SK-N-SH (cell line): ENCODE results near the gene BICC1. TPM values are rescaled to one million over a fixed set of nuclear protein-coding genes. Genes with fewer than 3 reads are reported as not detected.

Experiments used
- CTCF ChIA-PET: fragments of 300-600, 350-600 bp; formaldehyde crosslinking; extraction: SDS; loops from one replicate; lab custom pipeline; 2021; lab: Yijun Ruan, JAX
- POLR2A ChIA-PET: fragments of 350-600 bp; sonication (Branson Sonifier 250); formaldehyde crosslinking; extraction: SDS; loops from one replicate; lab custom pipeline; 2020; ENCODE audit warnings: antibody characterized with exemption, inconsistent platforms; lab: Yijun Ruan, JAX
- DNase-seq: peaks from one replicate; pipeline ENCODE4 v3.0.0; 2012
- H2AFZ ChIP-seq: fragments of 200-600 bp; sonication (generic); 2 replicates; pipeline ENCODE4 v1.8.1; 2016; ENCODE audit warnings: antibody characterized with exemption, mild to moderate bottlenecking, low read depth
- H3F3A ChIP-seq: fragments of 200-600 bp; sonication (generic); replicated peaks from 2 replicates; pipeline ENCODE3; 2016; ENCODE audit warnings: antibody characterized with exemption, mild to moderate bottlenecking; ENCODE audit not compliant: insufficient read depth
- H3K27ac ChIP-seq, 2 experiments: fragments of 200-500 bp in 1 of 2; fragments of 200-600 bp in 1 of 2; sonication (Bioruptor generic) in 1 of 2; sonication (generic), shearing (Covaris generic) in 1 of 2; 2 replicates each; pipeline versions ENCODE4 v1.5.1 to v1.6.1; 2014 to 2016; ENCODE audit warnings: low read depth in 2 of 2, inconsistent platforms in 1 of 2, low read length in 1 of 2, mild to moderate bottlenecking in 1 of 2, mixed read lengths in 1 of 2
- H3K27me3 ChIP-seq: fragments of 200-600 bp; sonication (generic), shearing (Covaris generic); 2 replicates; pipeline ENCODE4 v1.6.1; 2016; ENCODE audit warnings: mixed run types; ENCODE audit not compliant: insufficient read depth
- H3K36me3 ChIP-seq, 2 experiments: fragments of 200-500 bp in 1 of 2; fragments of 200-600 bp in 1 of 2; sonication (Bioruptor generic) in 1 of 2; sonication (generic) in 1 of 2; replicated peaks in 1 of 2; 2 replicates each; pipeline versions ENCODE3 to v1.5.1; 2014 to 2016; ENCODE audit warnings: low read length in 1 of 2, mild to moderate bottlenecking in 1 of 2; ENCODE audit not compliant: insufficient read depth in 2 of 2, control insufficient read depth in 1 of 2
- H3K4me1 ChIP-seq, 2 experiments: fragments of 200-500 bp in 1 of 2; fragments of 200-600 bp in 1 of 2; sonication (Bioruptor generic) in 1 of 2; sonication (generic), shearing (Covaris generic) in 1 of 2; 2 replicates each; pipeline versions ENCODE4 v1.5.1 to v1.6.1; 2014 to 2016; ENCODE audit warnings: low read depth in 1 of 2, low read length in 1 of 2, mixed run types in 1 of 2; ENCODE audit not compliant: insufficient read depth in 2 of 2, control insufficient read depth in 1 of 2
- H3K4me2 ChIP-seq: fragments of 200-600 bp; sonication (generic), shearing (Covaris generic); 2 replicates; pipeline ENCODE4 v1.6.1; 2017; ENCODE audit warnings: mixed run types
- H3K4me3 ChIP-seq, 2 experiments: fragments of 200-500 bp in 1 of 2; fragments of 200-600 bp in 1 of 2; sonication (Bioruptor generic) in 1 of 2; sonication (generic), shearing (Covaris generic) in 1 of 2; 2 replicates each; pipeline versions ENCODE4 v1.5.1 to v1.8.1; 2014 to 2016; ENCODE audit warnings: low read depth in 2 of 2, inconsistent platforms in 1 of 2, low read length in 1 of 2, mild to moderate bottlenecking in 1 of 2, mixed read lengths in 1 of 2, moderate library complexity in 1 of 2
- H3K79me2 ChIP-seq: fragments of 200-600 bp; sonication (generic); 2 replicates; pipeline ENCODE4 v1.8.1; 2017; ENCODE audit warnings: mild to moderate bottlenecking; ENCODE audit not compliant: insufficient read depth
- H3K9ac ChIP-seq: fragments of 200-600 bp; sonication (generic); 2 replicates; pipeline ENCODE4 v1.6.1; 2017; ENCODE audit warnings: mixed run types
- H3K9me2 ChIP-seq: fragments of 200-600 bp; sonication (generic); 2 replicates; pipeline ENCODE4 v1.6.1; 2017; ENCODE audit warnings: mixed run types
- H3K9me3 ChIP-seq: fragments of 200-600 bp; sonication (generic); 2 replicates; pipeline ENCODE4 v1.6.1; 2017; ENCODE audit warnings: mixed run types, mild to moderate bottlenecking, moderate library complexity
- H4K20me1 ChIP-seq: fragments of 200-600 bp; sonication (generic); 2 replicates; pipeline ENCODE4 v1.6.1; 2017; ENCODE audit warnings: mild to moderate bottlenecking, mixed run types; ENCODE audit not compliant: insufficient read depth
- ELF1 ChIP-seq: IDR thresholded peaks from 2 replicates; pipeline ENCODE4 v1.4.0; 2012
- EP300 ChIP-seq, 2 experiments: IDR thresholded peaks; 2 replicates each; pipeline versions ENCODE4 v1.4.0 to v1.6.1; 2012; ENCODE audit warnings: borderline replicate concordance in 1 of 2, low read depth in 1 of 2, low read length in 1 of 2
- FOXM1 ChIP-seq: IDR thresholded peaks from 2 replicates; pipeline ENCODE4 v1.4.0; 2012; ENCODE audit warnings: low read depth, mild to moderate bottlenecking
- GATA2 ChIP-seq: sonication (generic); formaldehyde crosslinking; IDR thresholded peaks from 2 replicates; pipeline ENCODE4 v1.5.0; 2020; ENCODE audit warnings: mild to moderate bottlenecking, missing genetic modification reagents
- JUND ChIP-seq: IDR thresholded peaks from 2 replicates; pipeline ENCODE4 v1.4.0; 2012
- NFIC ChIP-seq: IDR thresholded peaks from 2 replicates; pipeline ENCODE4 v1.4.0; 2012; ENCODE audit warnings: borderline replicate concordance
- NRF1 ChIP-seq: IDR thresholded peaks from 2 replicates; pipeline ENCODE4 v1.6.1; 2012; ENCODE audit warnings: low read depth, mild to moderate bottlenecking, low read length
- POLR2AphosphoS5 ChIP-seq: IDR thresholded peaks from 2 replicates; pipeline ENCODE4 v1.6.1; 2012; ENCODE audit warnings: low read depth, low read length
- RCOR1 ChIP-seq: fragments of 150-350 bp; IDR thresholded peaks from 2 replicates; pipeline ENCODE4 v1.6.1; 2017; ENCODE audit warnings: antibody characterized with exemption, low read length
- RFX5 ChIP-seq: IDR thresholded peaks from 2 replicates; pipeline ENCODE4 v1.6.1; 2012; ENCODE audit warnings: mild to moderate bottlenecking, improper control_type of control experiment, low read length
- RXRA ChIP-seq: IDR thresholded peaks from 2 replicates; pipeline ENCODE4 v1.4.0; 2012; ENCODE audit warnings: low read depth, mild to moderate bottlenecking, borderline replicate concordance
- SIN3A ChIP-seq: IDR thresholded peaks from 2 replicates; pipeline ENCODE4 v1.6.1; 2012; ENCODE audit warnings: low read depth, mild to moderate bottlenecking, low read length, moderate library complexity, borderline replicate concordance
- SMC3 ChIP-seq: IDR thresholded peaks from 2 replicates; pipeline ENCODE4 v1.6.1; 2012; ENCODE audit warnings: low read depth, low read length, improper control_type of control experiment
- TCF12 ChIP-seq: IDR thresholded peaks from 2 replicates; pipeline ENCODE4 v1.4.0; 2012
- WGBS: methylation state at CpG from one replicate; pipeline ENCODE4 v1.1.6; 2017; ENCODE audit warnings: low lambda C conversion rate; 5-methylcytosine and 5-hydroxymethylcytosine counted together
- polyA plus RNA-seq, 3 experiments: library from polyadenylated mRNA; depleted of rRNA; stranded (reverse); fragments of >200 nt; gene quantifications; 2 replicates each; pipeline ENCODE4 v1.2.3, GENCODE V29; 2012
- TF ChIP-seq, protein P1 (sequence below): IDR thresholded peaks from 2 replicates; pipeline ENCODE4 v1.4.0; 2012; ENCODE audit warnings: low read depth
- TF ChIP-seq, protein P2 (sequence below): IDR thresholded peaks from 2 replicates; pipeline ENCODE4 v1.6.1; 2012; ENCODE audit warnings: mild to moderate bottlenecking, low read depth, low read length, moderate library complexity
- TF ChIP-seq, protein P3 (sequence below): fragments of 200-600 bp; sonication (generic); IDR thresholded peaks from 2 replicates; pipeline ENCODE4 v1.6.1; 2017; ENCODE audit warnings: antibody characterized with exemption, mild to moderate bottlenecking, moderate library complexity
- TF ChIP-seq, protein P4 (sequence below): IDR thresholded peaks from 2 replicates; pipeline ENCODE4; 2012

The BICC1 gene
- polyA plus RNA-seq, 1 of the 3 experiments (the other 2 are of a cell fraction), result 1.5 TPM

DNA sequence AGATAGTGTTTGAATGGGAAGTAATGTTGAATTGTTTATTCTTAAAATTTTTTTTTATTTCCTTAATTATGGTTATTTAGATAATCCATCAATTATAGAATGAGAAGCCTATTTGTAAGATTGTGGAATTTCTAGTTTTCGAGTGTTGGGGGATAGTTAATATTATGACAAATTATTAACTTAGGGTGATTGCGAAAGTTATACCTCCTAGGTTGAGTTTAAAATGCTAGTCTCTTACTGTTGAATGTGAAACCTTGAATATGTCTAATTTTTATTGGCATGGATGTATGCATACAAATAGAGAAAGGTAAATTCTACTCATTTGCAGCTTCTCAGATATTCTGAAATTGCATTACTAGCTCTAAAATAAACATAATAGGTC is 43.2 kb downstream of the BICC1 start:
- no peaks in the 10 kb centered on the region for H3K27me3 ChIP-seq
- H2AFZ ChIP-seq, result no peak overlapping the region
- no peaks in the 10 kb centered on the region for H3K9me2 ChIP-seq
- no peaks in the 10 kb centered on the region for H4K20me1 ChIP-seq
- no peak overlapping the region; a peak in 1 of 4 replicates for H3K27ac ChIP-seq
- H3K4me3 ChIP-seq, result no peak overlapping the region
- ChIA-PET CTCF (interaction anchor here (1.2 kb wide), 1 partner anchor 256 kb away, joined by 3 read pairs; no protein-coding TSS in a partner anchor), POLR2A (no interaction called here)
- whole genome bisulfite sequencing, result 77% methylated on average over 2 of the region's 2 CpGs
- H3K9ac ChIP-seq, result no peak overlapping the region
- H3K4me1 ChIP-seq, result no peaks in the 10 kb centered on the region; a peak in 1 of 4 replicates
- H3K9me3 ChIP-seq, result peaks cover 8% of the 10 kb centered on the region
- TF ChIP-seq, protein P1, sequence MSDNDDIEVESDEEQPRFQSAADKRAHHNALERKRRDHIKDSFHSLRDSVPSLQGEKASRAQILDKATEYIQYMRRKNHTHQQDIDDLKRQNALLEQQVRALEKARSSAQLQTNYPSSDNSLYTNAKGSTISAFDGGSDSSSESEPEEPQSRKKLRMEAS, result no peak
- no peak for TF ChIP-seq RXRA
- TF ChIP-seq JUND, result no peak
- no peak for TF ChIP-seq NRF1
- TF ChIP-seq, protein P2, sequence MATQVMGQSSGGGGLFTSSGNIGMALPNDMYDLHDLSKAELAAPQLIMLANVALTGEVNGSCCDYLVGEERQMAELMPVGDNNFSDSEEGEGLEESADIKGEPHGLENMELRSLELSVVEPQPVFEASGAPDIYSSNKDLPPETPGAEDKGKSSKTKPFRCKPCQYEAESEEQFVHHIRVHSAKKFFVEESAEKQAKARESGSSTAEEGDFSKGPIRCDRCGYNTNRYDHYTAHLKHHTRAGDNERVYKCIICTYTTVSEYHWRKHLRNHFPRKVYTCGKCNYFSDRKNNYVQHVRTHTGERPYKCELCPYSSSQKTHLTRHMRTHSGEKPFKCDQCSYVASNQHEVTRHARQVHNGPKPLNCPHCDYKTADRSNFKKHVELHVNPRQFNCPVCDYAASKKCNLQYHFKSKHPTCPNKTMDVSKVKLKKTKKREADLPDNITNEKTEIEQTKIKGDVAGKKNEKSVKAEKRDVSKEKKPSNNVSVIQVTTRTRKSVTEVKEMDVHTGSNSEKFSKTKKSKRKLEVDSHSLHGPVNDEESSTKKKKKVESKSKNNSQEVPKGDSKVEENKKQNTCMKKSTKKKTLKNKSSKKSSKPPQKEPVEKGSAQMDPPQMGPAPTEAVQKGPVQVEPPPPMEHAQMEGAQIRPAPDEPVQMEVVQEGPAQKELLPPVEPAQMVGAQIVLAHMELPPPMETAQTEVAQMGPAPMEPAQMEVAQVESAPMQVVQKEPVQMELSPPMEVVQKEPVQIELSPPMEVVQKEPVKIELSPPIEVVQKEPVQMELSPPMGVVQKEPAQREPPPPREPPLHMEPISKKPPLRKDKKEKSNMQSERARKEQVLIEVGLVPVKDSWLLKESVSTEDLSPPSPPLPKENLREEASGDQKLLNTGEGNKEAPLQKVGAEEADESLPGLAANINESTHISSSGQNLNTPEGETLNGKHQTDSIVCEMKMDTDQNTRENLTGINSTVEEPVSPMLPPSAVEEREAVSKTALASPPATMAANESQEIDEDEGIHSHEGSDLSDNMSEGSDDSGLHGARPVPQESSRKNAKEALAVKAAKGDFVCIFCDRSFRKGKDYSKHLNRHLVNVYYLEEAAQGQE, result no peak
- no peak for TF ChIP-seq ELF1
- no peak for TF ChIP-seq RCOR1
- no peak for TF ChIP-seq RFX5
- no peak for TF ChIP-seq GATA2
- no peak for TF ChIP-seq SMC3
- TF ChIP-seq TCF12, result no peak
- TF ChIP-seq SIN3A, result no peak
- TF ChIP-seq FOXM1, result no peak
- TF ChIP-seq, protein P3, sequence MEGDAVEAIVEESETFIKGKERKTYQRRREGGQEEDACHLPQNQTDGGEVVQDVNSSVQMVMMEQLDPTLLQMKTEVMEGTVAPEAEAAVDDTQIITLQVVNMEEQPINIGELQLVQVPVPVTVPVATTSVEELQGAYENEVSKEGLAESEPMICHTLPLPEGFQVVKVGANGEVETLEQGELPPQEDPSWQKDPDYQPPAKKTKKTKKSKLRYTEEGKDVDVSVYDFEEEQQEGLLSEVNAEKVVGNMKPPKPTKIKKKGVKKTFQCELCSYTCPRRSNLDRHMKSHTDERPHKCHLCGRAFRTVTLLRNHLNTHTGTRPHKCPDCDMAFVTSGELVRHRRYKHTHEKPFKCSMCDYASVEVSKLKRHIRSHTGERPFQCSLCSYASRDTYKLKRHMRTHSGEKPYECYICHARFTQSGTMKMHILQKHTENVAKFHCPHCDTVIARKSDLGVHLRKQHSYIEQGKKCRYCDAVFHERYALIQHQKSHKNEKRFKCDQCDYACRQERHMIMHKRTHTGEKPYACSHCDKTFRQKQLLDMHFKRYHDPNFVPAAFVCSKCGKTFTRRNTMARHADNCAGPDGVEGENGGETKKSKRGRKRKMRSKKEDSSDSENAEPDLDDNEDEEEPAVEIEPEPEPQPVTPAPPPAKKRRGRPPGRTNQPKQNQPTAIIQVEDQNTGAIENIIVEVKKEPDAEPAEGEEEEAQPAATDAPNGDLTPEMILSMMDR, result no peak
- TF ChIP-seq EP300 (IDR thresholded peaks at IDR 0.05; ENCODE audit: borderline replicate concordance in 1 of 2, low read depth in 1 of 2, low read length in 1 of 2), result no peak
- TF ChIP-seq POLR2AphosphoS5, result no peak
- TF ChIP-seq, protein P4, sequence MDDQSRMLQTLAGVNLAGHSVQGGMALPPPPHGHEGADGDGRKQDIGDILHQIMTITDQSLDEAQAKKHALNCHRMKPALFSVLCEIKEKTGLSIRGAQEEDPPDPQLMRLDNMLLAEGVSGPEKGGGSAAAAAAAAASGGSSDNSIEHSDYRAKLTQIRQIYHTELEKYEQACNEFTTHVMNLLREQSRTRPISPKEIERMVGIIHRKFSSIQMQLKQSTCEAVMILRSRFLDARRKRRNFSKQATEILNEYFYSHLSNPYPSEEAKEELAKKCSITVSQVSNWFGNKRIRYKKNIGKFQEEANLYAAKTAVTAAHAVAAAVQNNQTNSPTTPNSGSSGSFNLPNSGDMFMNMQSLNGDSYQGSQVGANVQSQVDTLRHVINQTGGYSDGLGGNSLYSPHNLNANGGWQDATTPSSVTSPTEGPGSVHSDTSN, result no peak
- TF ChIP-seq NFIC, result no peak
- peaks cover 8% of the 10 kb centered on the region; the same call in 1 of the 2 replicates for H3K79me2 ChIP-seq
- peaks cover 0 to 5% of the 10 kb centered on the region in 2 experiments for H3K36me3 ChIP-seq
- no peak overlapping the region for H3K4me2 ChIP-seq
- no peak for DNase-seq
- H3F3A ChIP-seq, result peaks cover 7% of the 10 kb centered on the region
